Stimulated activated CD8-positive, alpha-beta memory T cell treated with anti-CD3 and anti-CD28 coated beads, Interleukin-7, amount 100 ng/mL, for 24 hours (primary cell): ENCODE measurements around the gene TMEM175.
A peak's percentile ranks its signal among the peaks of the same experiment; 100 is the strongest.

Source experiments
- DNase-seq: peaks from one replicate; pipeline ENCODE4 v3.0.0-alpha.2; 2020; ENCODE audit warnings: low read depth

TMEM175 gene, protein sequence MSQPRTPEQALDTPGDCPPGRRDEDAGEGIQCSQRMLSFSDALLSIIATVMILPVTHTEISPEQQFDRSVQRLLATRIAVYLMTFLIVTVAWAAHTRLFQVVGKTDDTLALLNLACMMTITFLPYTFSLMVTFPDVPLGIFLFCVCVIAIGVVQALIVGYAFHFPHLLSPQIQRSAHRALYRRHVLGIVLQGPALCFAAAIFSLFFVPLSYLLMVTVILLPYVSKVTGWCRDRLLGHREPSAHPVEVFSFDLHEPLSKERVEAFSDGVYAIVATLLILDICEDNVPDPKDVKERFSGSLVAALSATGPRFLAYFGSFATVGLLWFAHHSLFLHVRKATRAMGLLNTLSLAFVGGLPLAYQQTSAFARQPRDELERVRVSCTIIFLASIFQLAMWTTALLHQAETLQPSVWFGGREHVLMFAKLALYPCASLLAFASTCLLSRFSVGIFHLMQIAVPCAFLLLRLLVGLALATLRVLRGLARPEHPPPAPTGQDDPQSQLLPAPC

DNA sequence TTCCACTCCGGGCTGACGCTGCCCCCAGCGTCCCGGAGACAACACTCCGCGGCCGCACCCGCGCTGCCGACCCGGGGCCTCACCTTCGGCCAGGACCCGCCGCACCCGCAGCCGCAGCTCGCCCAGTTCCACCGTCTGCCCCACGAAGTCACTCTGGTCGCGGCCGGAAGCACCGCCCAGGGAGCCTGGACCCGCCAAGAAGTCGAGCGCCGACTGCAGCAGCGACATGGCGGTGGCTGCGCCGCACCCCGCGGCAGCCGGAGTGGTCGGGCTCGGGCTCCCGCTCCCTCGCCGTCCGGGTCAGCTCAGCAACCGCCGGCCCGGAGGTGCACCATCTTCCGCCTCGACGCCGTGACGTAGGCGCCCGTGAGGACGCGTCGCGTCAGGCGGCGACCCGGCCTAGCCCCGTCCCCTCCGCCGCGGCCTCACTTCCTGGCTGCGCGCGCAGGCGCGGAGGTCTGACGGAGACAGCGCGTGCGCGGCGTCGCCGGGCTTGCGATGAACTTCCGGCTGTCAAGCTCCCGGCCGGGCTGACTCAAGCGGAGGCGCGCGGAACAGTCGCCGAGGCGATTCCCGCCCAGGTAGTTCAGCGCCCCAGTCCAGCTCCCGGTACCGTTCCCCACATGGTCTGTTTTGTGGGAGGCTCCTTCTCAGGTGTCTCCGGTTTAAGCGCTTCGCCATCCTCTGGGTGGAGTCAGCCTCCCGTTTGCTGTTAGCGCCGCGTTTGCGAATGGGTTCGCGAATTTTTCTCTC is at the start of gene TMEM175, which contains the start of gene GAK:
TMEM175 (plus strand) TSS at position 501 of the 753 bp plus-strand sequence. CDS start 15,280 bp downstream, outside the sequence.
GAK (minus strand) TSS at position 357 of the 753 bp plus-strand sequence; CDS start at position 228, 129 bp downstream.
- peak; percentile 86 for DNase-seq

DNA sequence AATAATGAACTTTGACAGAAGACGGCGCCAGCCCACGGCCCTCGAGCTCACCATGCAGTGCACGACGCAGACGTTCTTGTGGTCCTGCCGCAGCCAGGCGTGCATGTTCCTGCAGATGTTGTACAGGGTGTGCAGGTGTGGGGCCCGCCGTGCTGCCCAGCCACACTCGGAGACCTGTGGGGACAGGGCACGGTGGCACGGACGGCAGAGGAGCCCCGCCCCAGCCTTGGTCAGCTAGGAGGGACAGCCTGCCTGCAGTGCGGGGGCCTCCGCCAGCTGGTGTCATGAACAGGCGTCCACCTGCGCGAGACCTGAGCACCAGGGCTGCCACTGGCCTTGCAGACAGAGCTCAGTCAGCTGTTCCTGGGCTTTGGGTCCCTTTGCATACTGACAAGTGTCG is 49.6 kb upstream of the TMEM175 start:
- DNase-seq, result no peak

DNA sequence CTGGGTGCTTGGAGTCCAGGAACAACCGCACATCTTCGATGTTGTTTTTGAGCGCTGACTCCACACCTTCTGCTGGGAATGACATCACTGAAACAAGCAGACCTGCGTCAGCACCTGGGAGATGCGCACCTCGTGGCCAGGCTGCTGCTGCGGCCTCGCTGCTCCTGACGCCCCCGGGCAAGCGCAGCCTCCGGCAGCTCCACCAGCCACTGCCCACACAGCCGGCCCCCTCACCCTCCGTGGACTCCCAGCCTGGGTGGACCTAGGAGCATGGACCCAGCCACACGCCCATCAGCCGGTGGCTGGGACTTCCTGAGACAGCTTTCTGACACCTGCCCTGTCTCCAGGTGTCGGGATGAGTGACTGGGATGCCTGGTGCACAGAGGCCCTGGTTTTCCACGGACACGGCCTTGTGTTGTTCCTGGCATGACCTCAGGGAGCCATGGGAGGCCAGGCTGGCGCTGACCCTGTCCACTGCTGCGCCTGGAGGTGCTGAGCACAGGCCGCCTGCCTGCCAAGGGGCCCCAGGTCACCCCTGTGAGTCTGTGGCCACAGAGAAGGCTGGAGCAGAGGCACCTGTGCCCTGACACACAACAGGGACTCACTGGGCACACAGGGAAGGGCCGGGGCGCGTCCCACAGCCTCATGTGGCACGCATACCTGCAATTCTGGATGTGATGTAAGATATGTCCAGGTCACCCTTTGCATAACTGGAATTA is 48.7 kb upstream of the TMEM175 start:
- no peak for DNase-seq

DNA sequence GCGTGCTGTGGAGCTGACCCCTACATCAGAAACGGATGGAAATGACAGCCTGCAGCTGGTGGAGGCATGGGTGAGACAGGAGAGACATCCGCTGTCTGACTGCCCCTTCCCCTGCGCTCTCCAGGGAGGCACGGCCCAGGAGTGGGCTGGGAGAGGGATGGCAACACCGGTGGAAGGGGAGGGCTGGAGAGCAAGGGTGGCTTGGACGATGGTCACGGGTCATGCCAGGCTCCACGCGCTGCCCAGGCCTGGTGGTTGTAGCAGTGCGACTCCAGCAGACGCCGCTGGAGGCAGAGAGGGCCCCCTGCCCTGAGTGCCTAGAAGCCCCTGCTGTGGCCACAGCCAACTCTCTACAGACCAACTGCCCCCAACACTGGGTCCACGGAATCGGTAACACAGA is 48.0 kb upstream of the TMEM175 start:
- no peak for DNase-seq

DNA sequence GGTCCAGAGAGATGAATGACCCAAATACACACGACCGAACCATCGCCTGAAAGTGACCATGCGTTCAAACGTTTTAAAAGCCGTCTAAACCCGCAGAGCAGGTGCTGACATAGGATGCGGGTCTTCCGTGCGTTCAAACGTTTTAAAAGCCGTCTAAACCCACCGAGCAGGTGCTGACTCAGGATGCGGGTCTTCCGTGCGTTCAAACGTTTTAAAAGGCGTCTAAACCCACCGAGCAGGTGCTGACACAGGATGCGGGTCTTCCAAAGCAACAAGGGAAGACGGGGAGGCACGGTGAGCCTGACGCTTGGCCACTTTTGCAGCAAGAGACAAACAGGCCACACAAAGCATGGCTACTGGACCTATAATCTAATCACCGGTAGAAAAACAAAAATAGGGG is 47.4 kb upstream of the TMEM175 start:
- DNase-seq, result no peak

DNA sequence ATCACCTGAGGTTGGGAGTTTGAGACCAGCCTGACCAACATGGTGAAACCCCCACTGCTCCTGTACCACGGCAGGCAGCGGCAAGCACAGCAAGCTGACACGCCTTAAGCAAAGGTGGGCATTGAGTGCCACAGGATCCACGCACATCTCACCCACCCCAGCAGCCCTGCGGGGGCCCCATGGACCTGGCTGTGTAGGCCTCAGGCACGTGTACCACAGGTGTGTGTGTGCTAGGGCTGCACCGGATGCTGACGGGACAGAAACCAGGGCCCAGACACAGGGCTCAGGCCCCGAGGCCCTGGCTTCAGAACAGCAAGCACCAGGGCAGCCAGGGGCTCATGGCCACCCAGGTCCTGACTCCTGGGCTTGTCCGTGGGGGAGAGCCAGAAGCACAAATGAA is 46.9 kb upstream of the TMEM175 start:
- DNase-seq, result no peak

DNA sequence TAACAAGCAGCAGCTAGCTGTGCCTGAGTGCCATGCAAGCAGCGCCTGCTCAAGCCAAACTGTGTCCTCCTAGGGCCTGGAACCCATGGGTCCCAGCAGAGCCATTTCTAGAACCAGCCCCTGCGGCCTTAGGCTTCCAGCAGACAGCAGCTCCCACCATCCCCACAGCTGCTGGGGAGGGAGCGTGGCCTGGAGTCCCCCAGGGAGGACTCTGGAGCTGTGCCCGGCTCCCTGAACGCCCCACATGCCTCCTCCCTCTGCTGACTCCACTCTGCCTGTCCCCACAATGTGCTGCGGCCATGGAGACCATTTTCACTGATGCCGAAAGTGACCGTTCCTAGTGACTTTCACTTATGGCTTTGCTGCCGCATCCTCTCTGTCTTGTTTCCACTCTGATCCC is 46.0 kb upstream of the TMEM175 start:
- DNase-seq, result no peak

DNA sequence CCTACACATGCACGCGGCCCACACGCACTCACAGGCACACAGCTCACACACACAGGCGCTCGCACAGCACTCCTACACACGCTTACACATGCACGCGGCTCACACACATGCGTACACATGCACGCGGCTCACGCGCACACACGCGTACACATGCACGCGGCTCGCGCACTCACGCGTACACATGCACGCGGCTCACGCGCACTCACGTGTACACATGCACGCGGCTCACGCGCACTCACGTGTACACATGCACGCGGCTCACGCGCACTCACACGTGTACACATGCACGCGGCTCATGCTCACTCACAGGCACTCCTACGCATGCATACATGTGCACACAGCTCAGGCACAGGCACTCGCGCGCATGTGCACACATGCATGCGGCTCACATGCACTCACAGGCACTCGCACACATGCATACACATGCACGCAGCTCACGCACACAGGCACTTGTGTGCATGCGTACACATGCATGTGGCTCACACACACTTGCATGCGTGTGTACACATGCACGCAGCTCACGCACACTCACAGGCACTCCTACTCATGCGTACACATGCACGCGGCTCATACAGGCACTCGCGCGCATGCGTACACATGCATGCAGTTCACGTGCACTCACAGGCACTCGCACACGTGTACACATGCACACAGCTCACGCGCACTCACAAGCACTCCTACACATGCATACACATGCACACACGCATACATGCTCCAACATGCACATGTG is 45.1 kb upstream of the TMEM175 start:
- DNase-seq, result no peak

DNA sequence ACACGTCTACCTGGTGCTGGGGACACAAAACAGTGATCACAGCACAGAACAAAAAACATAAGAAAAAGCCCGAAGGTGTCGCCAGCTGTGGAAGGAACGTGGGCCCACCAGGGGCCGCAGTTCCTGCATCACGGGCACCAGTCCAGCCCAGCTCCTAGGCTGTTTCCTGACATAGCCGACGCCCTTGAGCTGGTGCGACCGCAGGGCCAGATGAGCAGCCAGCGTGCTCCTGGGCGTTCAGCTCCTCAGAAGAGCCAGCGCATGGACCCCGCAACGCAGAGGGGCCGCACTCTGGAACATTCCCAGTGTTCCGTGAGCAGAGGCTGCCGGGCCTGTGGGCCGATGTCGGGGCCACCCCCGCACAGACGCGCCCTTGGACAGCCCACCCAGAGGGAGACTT is 44.2 kb upstream of the TMEM175 start:
- DNase-seq, result no peak

DNA sequence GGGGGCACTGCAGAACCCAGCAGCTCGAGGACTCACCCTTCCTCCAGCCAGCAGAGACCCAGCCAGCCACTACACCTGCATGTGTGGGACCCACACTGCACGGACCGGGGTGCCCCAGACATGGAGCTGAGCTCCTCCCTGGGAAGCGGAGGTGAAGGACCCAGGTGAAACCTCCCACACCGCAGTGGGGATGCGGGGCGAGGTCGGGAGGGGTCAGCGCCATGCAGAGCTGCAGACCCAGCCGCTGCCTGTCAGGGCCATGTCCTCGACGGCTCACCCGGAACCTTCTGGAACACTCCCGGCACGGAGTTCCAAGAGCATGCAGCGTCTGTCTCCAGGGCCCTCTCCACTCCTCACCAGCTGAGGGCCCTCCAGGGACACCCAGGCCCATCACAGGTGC is 42.7 kb upstream of the TMEM175 start:
- DNase-seq, result no peak

DNA sequence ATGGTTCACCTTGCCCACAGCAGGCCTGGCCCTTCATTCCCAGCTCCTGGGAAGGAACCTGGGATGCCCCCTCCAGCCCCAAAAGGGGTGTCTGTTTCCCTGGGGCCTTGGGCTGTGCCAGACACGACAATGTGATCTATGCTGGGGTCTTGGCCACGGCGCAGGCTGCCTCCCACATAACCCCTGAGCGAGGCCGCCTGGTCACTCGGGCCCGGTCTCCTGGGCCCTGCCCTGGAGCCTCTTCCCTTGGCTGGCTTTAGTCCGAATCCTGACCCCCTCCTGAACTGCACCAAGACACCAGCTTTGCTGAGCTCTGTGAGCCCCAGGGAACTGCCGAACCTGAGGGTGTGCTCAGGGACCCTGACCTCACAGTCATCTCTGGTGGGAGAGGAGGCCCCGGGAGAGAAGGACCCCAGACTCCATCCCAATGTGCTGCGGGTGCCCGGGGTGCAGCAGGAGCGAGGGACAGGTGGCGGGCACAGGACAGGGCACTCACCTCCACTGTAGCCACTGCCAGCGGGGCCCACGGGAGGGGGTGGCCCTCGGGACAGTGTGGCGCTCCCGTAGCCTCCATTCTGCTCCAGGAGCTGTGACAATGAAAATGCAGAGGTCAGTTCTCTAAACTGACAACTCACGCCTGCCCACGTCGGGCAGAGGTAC is 42.1 kb upstream of the TMEM175 start:
- no peak for DNase-seq

DNA sequence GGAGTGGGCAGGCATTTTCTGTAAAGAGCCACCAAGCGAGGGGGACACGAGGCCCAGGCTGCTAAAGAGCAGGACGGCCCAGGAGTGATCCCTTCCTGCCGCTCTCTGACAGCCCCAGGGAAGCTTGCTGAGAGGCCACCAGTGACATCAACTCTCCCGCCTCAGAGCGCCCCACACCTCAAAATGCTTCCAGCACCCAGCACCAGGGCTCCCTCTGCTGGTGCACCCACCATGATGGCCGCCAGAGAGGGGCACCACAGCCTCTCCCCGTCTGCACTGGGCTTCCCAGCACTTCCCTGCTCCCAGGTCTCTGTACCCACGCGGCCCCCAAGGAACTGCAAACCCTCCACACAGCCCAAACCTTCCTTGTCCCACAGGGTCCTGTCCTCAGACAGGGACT is 40.5 kb upstream of the TMEM175 start:
- DNase-seq, result no peak

DNA sequence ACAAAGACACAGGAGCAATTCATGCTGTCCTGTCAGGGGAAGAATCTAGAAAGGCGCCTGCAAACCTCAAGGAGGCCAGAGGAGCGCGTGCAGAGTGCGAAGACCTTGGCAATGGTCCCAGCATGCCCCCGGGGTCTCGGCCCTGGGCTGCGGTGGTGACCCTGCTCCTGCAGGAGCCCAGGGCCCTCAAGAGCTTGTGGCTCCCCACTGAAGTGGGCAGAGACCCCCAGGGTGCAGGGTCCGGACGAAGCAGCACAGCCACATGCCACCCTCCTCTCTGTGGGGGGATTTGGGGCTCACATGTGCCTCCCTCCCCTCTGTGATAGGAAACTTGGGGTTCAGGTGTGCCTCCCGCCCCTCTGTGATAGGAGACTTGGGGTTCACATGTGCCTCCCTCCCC is 39.5 kb upstream of the TMEM175 start:
- no peak for DNase-seq

DNA sequence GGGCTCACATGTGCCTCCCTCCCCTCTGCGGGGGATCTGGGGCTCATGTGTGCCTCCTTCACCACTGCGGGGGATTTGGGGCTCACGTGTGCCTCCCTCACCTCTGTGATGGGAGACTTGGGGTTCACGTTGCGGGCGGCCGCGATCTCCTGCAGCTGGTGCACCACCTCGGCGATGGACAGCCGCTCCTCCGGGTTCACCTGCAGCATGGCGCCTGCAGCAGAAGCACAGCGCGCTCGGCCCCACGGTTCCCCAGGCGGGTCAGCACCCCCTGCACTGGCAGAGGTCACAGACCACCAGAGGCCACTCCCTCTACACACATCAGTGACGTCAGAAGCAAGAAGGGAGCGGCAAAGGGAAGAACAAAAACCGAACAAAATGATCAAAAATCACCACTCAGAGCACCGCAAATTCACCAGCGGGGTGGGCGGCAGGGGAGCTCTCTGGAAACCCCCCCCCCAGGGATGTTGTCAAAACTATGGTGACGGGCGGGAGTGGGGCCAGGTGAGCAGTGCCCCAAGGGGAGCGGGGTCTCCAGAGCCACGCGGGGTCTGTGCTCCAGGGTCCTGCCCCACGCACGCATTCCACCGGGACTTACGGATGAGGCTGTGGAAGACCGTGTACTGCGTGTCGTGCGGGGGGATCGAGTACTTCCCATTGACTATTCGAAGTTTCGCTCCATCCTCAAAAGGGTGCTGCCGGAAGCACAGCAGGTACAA is 38.8 kb upstream of the TMEM175 start:
- DNase-seq, result no peak

DNA sequence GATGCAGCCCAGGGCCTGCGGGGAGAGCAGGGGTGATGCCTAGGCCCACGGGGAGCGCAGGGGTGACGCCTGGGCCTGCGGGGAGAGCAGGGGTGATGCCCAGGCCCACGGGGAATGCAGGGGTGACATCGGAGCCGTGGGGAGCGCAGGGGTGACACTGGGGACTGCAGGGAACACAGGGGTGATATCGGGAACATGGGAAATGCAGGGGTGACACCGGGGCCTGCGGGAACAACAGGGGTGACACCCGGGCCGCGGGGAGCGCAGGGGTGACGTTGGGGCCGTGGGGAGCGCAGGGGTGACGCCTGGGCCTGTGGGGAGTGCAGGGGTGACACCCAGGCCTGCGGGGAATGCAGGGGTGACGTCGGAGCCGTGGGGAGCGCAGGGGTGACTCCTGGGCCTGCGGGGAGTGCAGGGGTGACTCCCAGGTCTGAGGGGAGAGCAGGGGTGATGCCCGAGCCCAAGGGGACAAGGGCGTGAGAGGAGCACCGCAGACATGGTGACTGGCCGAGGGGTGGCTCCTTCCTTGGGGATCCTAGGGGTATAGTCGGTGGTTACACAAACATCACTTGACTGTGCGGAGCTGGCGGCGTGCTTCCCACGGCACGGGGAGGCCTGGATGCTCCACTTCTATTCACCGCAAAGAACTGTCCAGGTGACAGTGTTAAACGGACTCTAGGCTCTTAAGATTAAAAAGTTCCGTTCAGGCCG is 38.1 kb upstream of the TMEM175 start:
- DNase-seq, result no peak

DNA sequence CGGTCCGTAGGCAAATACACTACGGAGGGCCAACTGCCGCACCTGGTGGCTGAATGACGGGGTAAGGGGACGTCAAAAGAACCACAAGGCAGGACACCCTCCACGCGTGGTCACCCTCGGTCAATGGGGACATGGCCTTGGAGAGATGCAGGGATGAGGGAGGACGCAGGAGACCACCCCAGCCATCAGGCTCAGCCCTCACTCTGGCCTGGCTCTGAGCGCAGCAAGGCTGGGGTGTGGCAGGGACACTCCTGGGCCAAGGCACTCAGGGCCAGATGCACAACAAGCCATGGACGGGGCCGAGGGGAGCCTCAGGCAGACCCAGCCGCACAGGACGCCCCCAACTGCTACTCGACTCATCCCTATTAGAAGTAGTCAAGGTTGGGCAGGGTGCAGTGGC is 36.7 kb upstream of the TMEM175 start:
- no peak for DNase-seq

DNA sequence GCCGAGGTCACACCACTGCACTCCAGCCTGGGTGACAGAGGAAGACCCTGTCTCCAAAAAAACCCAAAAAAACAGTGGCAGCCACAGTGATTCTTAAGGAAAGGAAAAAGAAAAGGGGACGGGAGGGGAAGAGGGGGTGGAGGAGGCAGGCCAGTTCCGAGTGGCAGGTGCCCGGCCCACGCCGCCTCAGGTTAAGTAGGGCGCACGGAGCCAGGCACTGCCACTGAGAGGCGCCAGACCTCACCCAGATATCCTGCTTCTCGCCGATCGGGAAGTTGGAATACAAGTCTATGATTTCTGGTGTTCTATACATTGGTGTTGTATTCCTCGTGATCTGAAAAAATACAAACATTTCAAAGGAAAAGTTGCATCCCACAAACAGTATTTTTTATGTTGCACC is 36.0 kb upstream of the TMEM175 start:
- no peak for DNase-seq

DNA sequence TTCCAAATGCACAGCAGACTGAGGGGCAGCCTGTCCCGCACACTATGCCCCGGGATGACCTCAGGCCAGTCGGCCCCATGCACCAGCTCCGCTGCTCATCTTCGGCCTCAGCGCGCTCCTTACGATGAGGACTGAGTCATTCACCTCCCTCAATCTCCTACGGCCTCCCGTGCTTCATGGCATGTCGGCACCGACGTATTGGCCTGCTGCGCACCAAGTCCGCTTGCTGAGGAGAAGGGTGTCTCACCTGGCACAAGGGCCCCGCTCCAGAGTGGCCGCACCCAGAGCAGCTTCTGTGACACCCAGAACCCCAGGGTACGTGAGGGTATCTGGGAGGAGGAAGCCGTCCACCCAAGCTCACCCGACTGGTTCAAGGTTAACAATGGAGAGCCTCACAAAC is 35.6 kb upstream of the TMEM175 start:
- DNase-seq, result no peak

DNA sequence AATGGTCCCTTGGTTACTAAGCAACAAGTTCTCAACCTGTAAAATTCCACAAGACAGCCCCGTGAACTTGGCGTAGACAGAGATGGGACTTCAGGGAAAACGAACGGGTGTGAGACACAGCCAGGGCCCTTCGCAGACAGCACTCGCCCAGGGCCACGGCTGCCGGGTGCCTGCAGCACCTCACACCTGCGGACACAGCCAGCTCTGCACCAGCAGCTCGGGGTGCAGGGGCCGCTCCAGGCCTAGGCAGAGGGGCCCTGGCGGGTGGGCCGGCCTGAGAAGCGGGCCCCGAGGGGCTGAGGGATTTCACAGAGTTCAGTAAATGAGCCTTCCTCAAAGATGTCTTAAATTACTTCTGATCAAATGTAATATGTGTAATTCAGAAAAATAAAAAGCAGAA is 34.1 kb upstream of the TMEM175 start:
- DNase-seq, result no peak
